Measurements from ENCODE around the gene ZNF598. TPM values are rescaled to one million over a fixed set of nuclear protein-coding genes. Genes with fewer than 3 reads are reported as not detected.

Gene ZNF598
- total and polyA plus RNA-seq, 4 donors = 2.7 to 28.4 (median 16.2) TPM

DNA sequence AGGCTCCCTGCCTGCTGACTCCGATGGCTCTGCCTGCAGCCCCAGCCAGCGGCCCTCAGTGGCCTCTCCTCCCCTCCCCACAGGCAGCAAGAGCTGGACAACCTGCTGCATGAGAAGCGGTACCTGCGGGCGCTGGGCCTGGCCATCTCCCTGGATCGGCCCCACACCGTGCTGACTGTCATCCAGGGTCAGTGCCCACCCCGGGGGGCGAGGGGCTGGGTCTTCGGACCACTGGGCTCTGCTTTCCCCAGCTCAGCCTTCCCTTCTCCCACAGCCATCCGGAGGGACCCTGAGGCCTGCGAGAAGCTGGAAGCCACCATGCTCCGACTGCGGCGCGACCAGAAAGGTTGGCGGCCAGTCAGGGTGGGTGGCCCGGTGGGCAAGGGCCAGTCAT is 31.7 kb downstream of the ZNF598 start:
- H3K4me1 ChIP-seq (ENCODE audit: control insufficient read depth in 4 of 4, insufficient read depth in 4 of 4, low read length in 3 of 4) = peaks cover 2 to 20% (median 5%) of the 10 kb centered on the region in 4 donors
- WGBS = 95% methylated on average over 18 of the region's 18 CpGs
- no peaks in the 10 kb centered on the region for H3K9me3 ChIP-seq (ENCODE audit: control insufficient read depth in 4 of 4, low read length in 3 of 4)
- TF ChIP-seq JUND (IDR thresholded peaks at IDR 0.05) (no peak), GABPA (IDR thresholded peaks at IDR 0.05 in 1 of 2, conservative IDR thresholded peaks at IDR 0.05 in 1 of 2) (no peak), FOXA1 (IDR thresholded peaks at IDR 0.05) (no peak), TAF1 (conservative IDR thresholded peaks at IDR 0.05) (no peak), RAD21 (IDR thresholded peaks at IDR 0.05) (no peak), NR2F2 (IDR thresholded peaks at IDR 0.05) (no peak), SP1 (IDR thresholded peaks at IDR 0.05) (no peak)
- TF ChIP-seq, protein P1, sequence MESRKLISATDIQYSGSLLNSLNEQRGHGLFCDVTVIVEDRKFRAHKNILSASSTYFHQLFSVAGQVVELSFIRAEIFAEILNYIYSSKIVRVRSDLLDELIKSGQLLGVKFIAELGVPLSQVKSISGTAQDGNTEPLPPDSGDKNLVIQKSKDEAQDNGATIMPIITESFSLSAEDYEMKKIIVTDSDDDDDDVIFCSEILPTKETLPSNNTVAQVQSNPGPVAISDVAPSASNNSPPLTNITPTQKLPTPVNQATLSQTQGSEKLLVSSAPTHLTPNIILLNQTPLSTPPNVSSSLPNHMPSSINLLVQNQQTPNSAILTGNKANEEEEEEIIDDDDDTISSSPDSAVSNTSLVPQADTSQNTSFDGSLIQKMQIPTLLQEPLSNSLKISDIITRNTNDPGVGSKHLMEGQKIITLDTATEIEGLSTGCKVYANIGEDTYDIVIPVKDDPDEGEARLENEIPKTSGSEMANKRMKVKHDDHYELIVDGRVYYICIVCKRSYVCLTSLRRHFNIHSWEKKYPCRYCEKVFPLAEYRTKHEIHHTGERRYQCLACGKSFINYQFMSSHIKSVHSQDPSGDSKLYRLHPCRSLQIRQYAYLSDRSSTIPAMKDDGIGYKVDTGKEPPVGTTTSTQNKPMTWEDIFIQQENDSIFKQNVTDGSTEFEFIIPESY (IDR thresholded peaks at IDR 0.05) = no peak
- TF ChIP-seq, protein P2, sequence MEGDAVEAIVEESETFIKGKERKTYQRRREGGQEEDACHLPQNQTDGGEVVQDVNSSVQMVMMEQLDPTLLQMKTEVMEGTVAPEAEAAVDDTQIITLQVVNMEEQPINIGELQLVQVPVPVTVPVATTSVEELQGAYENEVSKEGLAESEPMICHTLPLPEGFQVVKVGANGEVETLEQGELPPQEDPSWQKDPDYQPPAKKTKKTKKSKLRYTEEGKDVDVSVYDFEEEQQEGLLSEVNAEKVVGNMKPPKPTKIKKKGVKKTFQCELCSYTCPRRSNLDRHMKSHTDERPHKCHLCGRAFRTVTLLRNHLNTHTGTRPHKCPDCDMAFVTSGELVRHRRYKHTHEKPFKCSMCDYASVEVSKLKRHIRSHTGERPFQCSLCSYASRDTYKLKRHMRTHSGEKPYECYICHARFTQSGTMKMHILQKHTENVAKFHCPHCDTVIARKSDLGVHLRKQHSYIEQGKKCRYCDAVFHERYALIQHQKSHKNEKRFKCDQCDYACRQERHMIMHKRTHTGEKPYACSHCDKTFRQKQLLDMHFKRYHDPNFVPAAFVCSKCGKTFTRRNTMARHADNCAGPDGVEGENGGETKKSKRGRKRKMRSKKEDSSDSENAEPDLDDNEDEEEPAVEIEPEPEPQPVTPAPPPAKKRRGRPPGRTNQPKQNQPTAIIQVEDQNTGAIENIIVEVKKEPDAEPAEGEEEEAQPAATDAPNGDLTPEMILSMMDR (IDR thresholded peaks at IDR 0.05; ENCODE audit: low read depth, low read length, missing input control) = no peak
- H3K9ac ChIP-seq (ENCODE audit: low read depth in 1 of 2, low read length in 2 of 2) = no peak overlapping the region
- H3K27ac ChIP-seq (ENCODE audit: low read depth in 1 of 2, low read length in 2 of 2) = no peak overlapping the region
- H3K27me3 ChIP-seq (ENCODE audit: control insufficient read depth in 4 of 4, insufficient read depth in 4 of 4, low read length in 3 of 4) = no peaks in the 10 kb centered on the region
- no peak overlapping the region for H3K4me3 ChIP-seq (ENCODE audit: low read depth in 1 of 3, low read length in 3 of 3)
- H3K36me3 ChIP-seq (ENCODE audit: control insufficient read depth in 4 of 4, insufficient read depth in 3 of 4, low read depth in 1 of 4, low read length in 3 of 4) = peaks cover 14 to 41% (median 16%) of the 10 kb centered on the region in 4 donors
- no peak for DNase-seq (ENCODE audit: low spot score)

DNA sequence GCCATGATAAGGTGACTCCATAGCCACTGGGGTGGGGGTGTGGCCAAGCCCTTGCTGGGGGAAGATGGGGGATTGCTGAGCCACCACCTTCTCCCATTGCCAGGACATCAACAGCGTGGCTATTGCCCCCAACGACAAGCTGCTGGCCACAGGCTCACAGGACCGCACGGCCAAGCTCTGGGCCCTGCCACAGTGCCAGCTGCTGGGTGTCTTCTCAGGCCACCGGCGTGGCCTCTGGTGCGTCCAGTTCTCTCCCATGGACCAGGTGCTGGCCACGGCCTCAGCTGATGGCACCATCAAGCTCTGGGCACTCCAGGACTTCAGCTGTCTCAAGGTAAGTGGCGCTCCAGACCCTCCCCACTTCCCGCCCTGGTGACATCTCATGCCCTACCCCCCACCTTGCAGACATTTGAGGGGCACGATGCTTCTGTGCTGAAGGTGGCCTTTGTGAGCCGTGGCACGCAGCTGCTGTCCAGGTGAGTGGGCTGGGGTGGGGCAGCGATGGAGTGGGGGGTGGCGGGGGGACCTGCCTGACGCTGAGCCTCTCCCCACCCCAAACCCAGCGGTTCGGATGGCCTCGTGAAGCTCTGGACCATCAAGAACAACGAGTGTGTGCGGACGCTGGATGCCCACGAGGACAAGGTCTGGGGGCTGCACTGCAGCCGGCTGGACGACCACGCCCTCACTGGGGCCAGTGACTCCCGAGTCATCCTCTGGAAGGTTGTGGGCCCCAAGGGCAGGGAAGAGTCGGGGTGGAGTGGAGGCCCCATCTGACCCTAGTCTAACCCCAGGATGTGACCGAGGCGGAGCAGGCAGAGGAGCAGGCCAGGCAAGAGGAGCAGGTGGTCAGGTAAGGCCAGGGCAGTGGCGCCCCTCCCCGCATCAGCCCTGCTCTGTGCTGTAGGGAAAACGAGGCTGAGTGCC is 32.4 kb downstream of the ZNF598 start:
- Histone ChIP-seq H3K27me3 (ENCODE audit: control insufficient read depth in 4 of 4, insufficient read depth in 4 of 4, low read length in 3 of 4) (no peaks in the 10 kb centered on the region), H3K4me3 (ENCODE audit: low read depth in 1 of 3, low read length in 3 of 3) (no peak overlapping the region), H3K9ac (ENCODE audit: low read depth in 1 of 2, low read length in 2 of 2) (no peak overlapping the region), H3K27ac (ENCODE audit: low read depth in 1 of 2, low read length in 2 of 2) (no peak overlapping the region), H3K36me3 (ENCODE audit: control insufficient read depth in 4 of 4, insufficient read depth in 3 of 4, low read depth in 1 of 4, low read length in 3 of 4) (peaks cover 14 to 41% (median 16%) of the 10 kb centered on the region in 4 donors), H3K4me1 (ENCODE audit: control insufficient read depth in 4 of 4, insufficient read depth in 4 of 4, low read length in 3 of 4) (peaks cover 7 to 26% (median 11%) of the 10 kb centered on the region in 4 donors), H3K9me3 (ENCODE audit: control insufficient read depth in 4 of 4, low read length in 3 of 4) (no peaks in the 10 kb centered on the region)
- 94% methylated on average over 33 of the region's 33 CpGs for WGBS
- DNase-seq (ENCODE audit: low spot score) = no peak
- TF ChIP-seq GABPA (IDR thresholded peaks at IDR 0.05 in 1 of 2, conservative IDR thresholded peaks at IDR 0.05 in 1 of 2) (no peak), SP1 (IDR thresholded peaks at IDR 0.05) (no peak), RAD21 (IDR thresholded peaks at IDR 0.05) (no peak), RXRA (IDR thresholded peaks at IDR 0.05) (no peak), TAF1 (conservative IDR thresholded peaks at IDR 0.05) (no peak), NR2F2 (IDR thresholded peaks at IDR 0.05) (no peak)
- TF ChIP-seq, protein P2 (IDR thresholded peaks at IDR 0.05; ENCODE audit: low read depth, low read length, missing input control) = no peak
- TF ChIP-seq, protein P3, sequence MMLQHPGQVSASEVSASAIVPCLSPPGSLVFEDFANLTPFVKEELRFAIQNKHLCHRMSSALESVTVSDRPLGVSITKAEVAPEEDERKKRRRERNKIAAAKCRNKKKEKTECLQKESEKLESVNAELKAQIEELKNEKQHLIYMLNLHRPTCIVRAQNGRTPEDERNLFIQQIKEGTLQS (IDR thresholded peaks at IDR 0.05) = no peak
